Right hindlimb (tissue), 1 donor: Measurements from ENCODE around the gene HTT.

ENCODE experiments used
- DNase-seq: peaks from one replicate; pipeline ENCODE4 v3.0.0-alpha.2; 2018

The HTT gene

DNA sequence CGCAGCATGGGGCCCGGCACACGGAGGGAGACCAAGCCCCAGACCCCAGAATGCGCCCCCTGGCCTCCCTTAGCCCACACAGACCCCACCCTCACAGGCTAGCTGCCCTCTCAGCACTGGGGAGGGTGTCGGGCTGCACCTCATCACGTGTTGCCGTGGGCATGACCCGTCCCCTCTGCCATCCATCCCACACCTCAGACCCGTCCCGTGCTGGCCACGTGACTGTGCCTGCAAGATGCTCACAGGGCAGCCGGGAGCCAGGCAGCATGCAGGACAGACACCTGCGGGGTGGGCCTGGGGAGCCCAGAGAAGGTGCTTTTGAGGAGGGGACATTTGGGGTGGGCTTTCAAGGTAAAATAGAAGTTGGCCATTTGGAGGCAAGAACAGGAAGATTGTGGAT lies 179.3 kb downstream of the HTT start:
- DNase-seq: peak; percentile 7

DNA sequence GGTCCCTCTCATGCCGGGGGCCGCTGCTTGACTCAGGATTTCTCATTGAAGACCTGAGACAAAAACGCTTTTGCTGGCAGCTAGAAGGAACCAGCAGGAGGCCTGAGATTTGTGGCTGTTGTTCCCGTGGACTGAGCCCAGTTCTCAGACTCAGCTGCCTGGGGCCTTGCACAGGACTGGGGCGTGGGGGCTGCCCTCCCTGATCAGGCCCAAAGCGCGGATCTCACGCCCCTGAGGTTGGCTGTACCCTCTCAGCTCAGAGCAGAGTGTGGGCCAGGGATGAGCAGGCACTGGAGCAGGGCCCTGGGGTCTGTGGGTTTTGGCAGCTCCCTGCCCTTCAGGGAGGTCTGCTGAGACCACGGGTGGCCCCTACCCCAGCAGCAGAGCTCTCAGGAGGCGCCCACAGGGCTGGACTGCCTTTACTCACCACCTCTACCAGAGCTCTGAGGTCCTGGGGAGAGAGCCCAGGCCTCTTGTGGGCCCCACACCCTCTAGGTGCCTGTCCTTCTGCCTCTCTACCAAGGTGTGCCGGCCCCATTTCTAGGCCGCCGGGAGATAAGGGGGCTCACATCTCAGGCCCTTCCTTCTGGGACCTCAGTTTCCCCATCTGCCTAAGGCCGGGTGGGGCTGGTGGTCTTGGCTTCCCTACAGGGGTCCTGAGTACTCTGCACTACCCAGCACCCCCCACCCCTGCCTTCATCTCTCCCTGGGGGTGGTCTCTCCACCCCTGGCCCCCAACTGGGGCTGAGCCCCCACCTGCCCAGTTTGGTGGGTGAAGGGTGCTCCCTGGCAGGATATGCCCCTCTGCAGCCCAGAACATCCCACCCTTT lies 180.0 kb downstream of the HTT start:
- DNase-seq: peak; percentile 16

DNA sequence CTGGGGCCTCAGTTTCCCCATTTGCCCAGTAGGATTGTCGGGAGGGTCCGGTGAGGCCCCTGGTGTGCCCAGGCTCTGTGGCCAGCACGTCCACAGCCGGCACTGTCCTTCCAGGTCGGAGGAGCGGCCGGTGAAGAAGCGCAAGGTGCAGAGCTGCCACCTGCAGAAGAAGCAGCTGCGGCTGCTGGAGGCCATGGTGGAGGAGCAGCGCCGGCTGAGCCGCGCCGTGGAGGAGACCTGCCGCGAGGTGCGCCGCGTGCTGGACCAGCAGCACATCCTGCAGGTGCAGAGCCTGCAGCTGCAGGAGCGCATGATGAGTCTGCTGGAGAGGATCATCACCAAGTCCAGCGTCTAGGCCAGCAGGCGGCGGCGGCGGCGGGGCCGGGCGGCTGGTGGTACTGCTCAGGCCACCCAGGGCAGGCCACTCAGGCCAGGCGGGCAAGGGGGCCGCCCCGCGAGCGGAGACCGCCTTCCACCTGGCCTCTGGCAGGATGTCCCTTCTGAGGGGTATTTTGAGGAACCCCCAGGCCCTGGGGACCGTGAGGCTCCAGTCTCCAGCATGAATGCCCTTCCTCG lies 181.2 kb downstream of the HTT start:
- DNase-seq: no peak

DNA sequence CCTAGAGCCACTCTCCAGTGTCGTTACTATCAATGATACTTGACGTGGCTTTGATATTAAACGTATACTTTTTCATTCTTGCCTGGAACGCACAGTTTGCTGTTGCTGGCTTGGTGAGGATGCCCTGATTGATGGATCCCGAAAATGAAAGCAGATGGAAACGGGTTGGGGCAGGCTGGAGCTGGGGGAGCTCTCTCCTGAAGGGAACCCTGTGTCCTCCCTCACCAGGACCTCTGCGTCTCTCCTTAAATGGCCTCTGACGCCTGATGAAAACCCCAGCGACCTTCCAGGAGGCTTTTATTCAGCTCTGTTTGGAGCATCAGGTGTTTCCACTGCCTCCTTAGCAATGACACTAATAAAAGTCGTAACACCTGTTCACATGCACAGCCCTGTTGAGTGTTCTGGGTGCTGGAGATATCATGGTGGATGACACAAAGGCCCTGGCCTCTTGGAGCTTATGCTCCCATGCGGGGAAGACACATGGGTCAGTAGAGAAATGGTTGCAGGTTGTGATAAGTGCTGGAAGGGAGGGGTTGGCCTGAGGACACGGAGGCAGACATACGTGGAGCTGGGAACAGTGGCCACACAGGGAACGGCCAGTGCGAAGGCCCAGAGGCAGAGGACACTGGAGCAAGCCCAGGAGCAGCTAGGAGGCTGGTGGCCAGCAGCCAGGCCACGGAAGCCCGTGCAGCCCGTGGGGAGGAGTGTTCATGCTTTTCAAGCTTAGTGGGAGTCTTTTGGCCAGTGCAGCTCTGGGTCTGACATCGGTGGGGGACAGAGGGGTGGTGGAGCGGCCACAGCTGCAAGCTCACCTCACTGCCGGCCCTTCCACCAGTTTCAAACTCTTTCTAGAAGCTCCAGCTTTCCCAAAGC lies 182.0 kb downstream of the HTT start:
- no peak for DNase-seq

DNA sequence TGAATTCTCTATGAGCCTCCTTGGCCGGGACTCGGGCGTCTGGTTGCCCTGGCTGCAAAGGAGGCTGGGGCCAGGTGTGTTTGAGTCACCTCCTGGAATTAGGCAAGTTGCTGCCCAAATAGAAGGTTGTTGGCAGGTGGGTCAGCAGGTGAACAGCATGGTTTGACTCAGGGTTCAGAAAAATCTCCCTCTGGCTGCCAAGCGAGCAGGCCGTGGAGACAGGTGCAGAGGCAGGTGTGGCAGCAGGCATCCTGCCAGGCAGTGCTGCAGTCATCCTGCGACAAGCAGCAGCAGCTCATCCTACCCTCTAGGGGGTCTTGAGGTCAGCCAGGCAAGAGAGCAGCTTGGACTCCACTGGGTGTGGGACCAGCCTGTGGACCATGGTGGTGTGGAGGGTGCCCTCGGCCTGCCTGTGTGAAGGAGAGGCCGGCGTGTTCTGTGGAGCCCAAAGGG lies 182.6 kb downstream of the HTT start:
- DNase-seq: peak; percentile 29

DNA sequence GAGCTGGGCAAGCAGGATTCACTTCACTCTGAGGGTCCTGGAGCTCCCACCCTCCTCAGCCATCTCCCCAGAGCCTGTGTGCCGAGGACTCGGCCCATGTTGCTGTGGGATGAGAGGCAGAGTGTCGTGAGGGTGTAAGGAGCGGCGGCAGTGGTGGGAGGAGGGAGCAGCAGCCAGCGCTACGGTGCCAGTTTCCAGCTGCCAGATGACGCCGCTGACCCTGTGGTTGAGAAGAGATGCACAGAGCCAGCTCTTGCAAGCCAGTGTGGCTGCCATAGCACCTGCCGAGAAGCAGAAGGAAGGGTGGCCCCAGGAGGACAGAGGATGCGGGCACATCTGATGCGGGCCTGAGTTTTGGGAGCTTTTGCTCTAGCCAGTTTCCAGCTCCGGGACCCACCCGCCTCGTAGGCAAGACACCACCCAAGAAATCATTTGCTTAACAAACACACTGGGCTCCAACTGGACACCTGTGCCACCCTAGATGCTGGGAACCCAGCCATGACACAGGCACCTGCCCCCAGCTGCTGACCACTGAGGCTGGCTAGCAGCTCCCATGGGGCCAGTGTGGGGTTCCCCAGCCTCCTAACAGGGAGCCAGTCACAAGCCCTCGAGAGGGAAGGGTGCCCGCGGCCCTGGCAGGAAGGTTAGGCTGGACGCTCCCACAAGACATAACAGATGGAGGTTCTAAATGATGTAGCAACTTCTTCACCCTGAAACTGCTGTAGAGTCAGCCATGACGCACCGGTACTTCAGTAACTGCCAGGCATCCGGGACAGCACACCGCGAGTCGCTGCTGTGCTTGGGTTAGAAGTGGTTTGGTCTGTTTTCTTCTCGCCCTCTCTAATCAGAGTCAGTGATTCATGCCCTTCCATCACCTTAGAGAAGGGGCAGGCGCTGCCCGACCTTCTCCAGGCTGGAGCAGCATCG lies 183.3 kb downstream of the HTT start:
- peak; percentile 18 for DNase-seq

DNA sequence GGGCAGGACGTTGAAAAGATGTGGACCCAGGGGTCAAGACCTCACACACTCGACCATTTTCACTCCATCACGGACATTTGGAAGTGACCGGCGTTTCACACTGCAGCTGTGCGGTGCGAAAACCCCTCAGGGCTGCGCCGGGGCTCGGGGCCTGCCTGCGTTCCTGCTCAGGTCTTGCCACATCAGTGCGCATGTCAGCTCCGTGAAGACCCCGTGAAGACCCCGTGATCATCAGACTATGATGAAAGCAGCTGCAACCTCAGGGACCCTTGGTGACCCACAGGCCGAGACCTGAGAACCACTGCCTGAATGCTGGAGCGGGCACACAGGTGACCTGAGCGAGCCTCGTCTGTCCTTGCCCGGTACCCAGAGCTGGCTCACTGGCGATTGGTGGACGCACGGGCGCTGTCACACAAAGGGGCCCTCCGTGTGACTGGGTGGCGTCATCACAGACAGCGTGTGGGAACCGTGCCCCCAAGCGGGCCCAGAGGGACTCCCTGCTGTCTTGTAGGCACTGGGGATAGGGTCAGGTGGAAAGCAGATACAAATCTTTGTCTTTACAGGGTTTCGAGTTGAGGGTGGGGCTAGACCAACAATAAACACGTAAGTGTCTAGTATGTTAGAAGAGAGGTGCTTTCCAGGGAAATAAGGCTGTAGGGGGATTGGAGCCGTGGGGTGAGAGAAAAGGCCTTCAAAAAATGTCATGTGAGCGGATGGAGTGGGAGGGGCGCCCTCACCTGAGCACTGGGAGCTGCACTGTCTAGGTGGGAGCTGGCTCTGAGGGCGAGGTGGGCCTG lies 187.1 kb downstream of the HTT start:
- DNase-seq: no peak

DNA sequence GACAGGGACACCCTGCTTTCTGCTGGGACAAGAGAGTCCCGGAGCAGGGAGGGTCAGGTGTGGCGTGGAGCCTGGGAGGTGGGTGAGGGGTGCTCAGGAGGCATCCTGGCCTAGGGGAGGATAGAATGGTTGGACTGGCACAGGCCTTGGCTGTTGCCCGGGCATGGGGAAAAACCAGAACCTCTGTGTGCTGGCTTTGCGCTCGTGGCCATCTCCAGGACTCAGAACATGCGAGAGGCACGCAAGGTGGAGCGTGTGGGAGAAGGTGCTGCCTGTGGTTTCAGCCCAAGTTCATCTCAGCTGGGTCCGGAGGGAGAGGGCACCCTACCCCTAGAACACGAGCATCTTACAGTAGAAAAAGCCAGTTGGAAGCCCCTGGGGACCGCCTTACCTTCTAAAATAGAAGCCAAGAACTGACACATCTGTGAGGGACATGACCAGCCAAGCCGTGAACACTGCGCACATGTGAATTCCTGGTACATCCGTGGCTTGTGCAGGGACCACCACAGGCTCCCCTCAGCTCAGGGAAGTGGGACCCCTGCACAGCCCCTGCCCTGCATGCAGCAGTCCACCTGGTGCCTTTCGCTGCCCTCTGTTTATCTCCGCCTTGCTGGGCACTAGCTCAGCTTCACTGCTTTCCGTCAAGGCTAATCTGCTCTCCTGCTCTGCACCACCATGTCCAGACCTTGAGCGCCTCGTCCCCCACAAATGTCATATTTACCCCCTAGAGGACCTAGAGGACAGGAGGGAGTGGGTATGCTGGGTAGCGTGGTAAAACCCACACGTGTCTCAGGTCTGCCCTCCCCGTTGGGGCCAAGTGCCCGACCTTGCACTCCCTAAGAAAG lies 187.9 kb downstream of the HTT start:
- DNase-seq: no peak

DNA sequence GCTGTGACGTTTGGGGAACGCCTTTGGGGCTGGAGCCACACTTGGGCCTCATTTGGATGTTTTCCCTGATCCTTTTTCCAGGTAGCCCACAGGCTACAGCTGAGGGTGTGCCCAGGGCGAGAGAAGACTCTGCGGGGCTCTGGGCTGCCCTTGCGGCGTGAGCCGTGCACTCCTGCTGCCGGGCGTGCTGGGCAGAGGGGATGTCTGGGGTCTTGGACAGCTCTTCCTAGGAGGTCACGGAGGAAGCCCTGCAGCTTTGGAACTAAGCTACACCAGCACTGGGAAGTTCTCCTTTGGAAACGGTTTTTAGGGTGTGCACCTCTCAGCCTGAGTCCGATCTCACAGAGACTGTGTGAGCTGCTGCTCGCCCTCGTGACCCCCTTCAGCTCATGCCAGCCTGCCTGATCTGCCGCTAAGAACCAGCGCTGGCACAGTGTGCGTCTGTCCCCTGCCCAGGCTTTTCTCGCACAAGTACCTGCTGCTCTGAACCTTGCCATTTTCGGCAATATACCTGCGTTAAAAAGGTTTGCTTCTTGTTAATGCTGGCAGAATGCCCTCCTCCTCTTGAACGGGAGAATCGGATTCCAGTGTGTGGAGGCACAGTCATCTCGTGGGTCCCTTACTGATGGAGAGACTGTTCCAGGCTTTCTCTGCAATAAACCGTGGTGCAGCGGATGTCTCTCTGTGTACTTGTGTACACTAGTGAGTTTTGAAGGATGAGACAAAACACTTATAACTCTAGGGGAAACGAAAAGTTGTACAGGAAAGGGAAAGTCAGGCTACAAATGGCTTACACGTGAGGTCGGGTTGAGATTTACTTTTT lies 188.8 kb downstream of the HTT start:
- DNase-seq: no peak

DNA sequence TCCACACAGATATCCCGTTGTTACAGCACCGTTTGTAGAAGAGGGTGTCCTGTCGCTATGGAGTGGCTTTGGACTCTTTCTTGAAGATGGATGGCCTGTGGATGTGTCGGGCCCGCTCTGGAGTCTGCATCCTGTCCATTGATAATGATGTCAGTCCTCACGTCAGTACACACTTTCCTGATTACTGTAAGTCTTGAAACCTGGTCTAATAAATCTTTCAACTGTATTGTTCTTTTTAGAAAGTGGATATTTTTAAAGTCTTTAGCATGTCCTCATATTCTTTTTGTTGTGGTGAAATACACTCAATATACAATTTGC lies 189.4 kb downstream of the HTT start:
- DNase-seq: no peak

DNA sequence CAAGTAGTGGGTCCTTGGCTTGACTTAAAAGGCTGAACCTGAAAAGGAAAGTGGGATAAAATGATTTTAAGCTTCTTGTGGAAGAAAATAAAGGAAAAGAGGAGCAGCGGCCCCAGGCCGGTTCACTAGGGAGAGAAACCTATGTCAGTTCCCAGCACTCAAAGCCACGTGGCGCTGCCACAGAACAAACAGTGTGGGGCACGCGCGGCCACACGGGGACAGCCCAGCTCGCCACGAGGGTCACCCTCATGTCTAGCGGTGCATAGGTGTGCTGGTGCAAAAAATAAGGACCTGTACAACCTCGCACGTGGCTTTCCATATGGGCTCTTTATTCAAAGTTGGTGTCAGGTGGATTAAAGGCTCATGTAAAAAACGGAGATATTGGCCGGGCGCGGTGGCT lies 191.6 kb downstream of the HTT start:
- DNase-seq: no peak

DNA sequence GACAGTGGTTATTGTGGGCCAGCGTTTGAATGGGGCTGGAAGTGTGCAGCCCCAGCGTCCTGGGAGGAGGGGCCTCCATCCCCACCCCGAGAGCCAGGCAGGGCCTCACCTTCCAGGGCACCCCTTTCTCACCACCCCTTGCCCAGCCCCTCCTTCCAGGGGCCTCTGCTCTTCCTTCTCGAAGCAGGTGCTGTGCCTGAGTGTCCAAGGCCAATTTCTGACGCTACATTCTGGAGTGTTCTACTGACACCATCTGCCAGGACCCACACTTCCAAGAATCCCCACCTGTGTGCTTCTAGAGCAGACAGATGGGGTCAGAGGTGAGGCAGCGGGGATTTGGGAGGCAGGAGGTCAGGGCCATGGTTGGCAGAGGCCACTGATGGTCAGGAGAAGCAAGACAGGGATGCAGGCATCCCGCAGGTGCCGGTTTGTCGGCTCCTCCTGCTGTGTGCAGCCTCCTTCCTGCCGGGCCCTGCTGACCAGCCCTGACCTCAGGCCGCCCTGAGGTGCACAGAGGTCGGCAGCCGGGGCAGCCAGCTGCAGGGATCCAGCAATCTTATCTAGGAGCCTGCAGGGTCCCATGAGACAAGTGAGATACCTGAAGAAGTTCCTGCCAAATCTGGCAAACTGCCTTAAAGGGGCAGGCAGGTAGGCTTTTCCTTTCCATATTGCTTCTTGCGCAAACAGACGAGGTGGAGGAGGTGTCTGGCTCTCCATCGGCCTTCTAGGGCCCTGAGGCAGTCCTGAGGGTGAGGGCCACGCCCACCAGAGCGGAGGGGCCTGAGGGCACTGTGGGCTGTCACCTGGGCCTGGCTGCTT lies 193.3 kb downstream of the HTT start:
- DNase-seq: no peak

DNA sequence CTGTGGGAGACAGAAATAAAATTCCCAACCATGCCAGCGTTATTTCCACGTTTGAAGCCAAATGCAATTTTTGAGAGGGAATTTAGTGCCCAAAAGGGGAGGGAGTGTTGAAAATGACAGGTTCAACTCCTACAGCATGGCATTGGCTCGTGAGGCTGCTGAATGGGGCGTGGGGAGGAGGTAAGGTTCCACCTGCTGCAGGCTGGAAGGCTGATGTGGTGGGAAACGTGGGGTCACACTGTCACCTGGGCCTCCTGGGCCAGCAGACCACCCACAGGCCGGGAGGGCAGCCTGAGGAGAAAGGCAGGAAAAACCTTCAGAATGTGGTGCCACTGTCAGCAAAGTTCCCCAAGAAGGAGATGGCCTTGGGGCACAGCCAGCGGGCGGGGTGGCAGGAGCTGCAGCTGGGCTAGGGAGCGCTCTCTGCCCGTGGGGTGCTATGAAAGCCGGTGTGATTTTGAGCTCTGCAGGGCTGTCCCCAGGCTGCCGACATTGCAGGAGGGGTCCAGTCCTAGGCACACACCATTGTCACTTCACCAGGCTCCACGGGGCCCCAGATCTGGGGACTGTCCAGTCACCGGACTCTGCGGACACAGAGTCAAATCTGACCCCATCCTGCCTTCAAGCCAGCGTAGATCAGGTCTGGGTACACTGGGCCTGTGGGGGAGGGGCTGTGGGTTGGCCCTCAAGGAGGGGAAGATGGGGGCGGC lies 194.1 kb downstream of the HTT start:
- no peak for DNase-seq

DNA sequence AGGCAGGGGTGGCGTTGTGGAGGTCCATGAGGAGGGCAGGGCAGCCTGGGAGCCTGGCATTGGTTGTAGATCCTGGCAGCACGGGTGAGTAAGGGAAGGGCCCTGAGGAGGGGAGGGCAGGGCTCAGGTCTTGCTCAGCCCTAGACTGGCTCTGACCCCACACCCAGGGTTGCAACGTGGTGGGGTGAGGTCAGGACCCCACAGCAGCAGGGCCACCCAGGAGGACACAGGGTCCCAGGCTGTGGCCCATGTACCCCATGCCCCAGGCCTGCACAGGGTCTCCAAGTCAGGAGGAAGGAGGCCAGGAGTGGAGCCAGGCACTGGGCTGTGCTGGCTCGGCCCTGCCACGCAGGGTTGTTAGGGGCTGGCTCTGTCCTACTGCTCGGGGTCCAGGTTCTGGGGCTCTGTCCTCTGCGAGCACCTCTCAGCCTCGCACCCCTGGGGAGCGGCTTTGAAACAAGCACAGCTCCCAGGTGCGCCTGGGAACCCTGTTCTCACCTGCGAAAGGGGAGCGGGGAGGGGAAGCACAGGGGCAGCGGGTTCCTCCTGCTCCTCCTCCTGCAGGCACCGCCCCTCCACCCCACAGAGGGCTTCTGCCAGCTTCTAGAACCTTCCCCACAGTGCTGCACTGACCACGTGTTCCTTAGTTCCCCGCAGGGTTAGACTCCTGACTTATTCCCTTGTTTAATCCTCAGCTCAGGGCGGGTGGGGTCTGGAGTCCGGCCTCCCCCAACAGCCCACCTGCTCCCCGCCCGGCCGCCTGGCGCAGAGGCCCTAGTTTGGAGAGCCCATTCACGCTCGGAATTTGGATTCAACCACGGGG lies 194.8 kb downstream of the HTT start:
- DNase-seq: peak; percentile 47

DNA sequence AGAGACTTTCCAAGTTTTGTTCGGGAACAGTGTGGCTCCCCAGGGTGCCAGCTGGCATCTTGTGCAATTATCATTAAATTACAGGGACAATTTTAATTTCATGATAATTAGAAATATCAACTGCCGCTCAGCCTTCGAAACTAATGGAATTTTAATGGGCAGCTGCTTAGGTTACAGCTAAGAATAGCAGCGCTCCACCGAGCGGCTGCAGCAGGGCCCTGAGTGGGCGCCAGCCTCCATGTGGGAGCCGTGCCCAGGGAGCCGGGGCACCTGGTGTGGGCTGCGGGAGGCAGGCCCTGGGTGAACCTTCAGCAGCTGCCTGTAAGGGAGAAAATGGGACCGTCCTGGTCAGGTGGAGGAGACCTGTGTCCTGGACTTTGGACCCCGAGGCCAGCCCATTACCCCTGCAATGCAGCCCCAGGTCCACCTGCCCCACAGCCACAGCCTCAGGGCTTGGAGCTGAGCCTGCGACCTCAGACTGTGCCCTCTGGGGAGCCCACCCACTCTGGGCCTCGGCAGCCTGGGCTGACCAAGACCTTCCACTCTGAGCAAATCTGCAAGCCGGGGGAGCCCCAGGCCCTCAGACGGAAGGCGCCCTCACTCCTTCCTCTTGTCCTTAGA lies 195.6 kb downstream of the HTT start:
- peak; percentile 52 for DNase-seq

DNA sequence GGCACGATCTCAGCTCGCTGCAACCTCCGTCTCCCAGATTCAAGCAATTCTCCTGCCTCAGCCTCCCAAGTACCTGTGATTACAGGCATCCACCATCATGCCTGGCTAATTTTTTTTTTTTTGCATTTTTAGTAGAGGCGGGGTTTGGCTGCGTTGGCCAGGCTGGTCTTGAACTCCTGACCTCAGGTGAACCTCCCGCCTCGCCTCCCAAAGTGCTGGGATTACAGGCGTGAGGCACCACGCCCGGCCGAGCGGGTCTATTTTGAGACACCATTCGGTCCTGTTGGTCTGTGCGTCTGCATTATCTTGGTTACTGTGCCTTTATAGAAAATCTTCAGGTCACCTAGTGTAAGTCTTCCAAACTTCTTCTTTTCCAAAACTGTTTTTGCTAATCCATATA lies 196.7 kb downstream of the HTT start:
- DNase-seq: no peak

DNA sequence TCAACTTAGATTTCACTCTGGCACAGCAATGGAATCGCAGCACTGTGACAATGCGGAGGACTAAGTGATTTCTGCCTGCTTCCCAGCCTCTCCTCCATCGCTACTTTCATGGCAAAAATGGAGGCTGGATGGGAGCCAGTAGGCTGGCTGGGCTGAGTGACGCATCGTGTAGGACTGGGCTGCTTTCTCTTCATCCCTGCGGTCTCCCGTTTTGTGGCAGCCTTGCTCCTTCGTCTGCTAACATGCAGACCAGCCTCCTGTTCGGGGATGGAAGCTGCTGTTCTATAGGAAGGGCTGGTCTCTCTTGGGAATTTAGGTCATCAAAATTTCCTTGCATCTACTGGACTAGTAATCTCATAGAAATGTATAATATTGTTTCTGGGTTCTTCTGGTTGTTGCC lies 202.5 kb downstream of the HTT start:
- no peak for DNase-seq
